Mesendoderm (in vitro differentiated cells): ENCODE measurements around the gene KIF21B.

Source experiments
- DNase-seq: peaks from one replicate; pipeline ENCODE4 v3.0.0; 2013
- H2AK5ac ChIP-seq: 2 replicates; pipeline ENCODE4 v1.6.1; 2013; ENCODE audit warnings: low read length, inconsistent platforms
- H2BK120ac ChIP-seq: 2 replicates; pipeline ENCODE4 v1.6.1; 2013; ENCODE audit warnings: low read depth, mild to moderate bottlenecking, low read length, moderate library complexity, mixed read lengths
- H2BK15ac ChIP-seq: replicated peaks from 2 replicates; pipeline ENCODE4 v1.6.1; 2013; ENCODE audit warnings: low read depth, mild to moderate bottlenecking, moderate library complexity
- H2BK5ac ChIP-seq: 2 replicates; pipeline ENCODE4 v1.6.1; 2013; ENCODE audit warnings: low read length, inconsistent platforms
- H3K18ac ChIP-seq: 2 replicates; pipeline ENCODE4 v1.6.1; 2013; ENCODE audit warnings: mild to moderate bottlenecking, low read length, mixed read lengths
- H3K23ac ChIP-seq: one replicate; pipeline ENCODE4 v1.6.1; 2013; ENCODE audit warnings: low read length
- H3K27ac ChIP-seq: 2 replicates; pipeline ENCODE4 v1.5.1; 2013; ENCODE audit warnings: low read depth, mild to moderate bottlenecking, inconsistent platforms, low read length, moderate library complexity
- H3K27me3 ChIP-seq: 2 replicates; pipeline ENCODE4 v1.6.1; 2013; ENCODE audit warnings: low read length, control low read depth, mild to moderate bottlenecking, inconsistent platforms; ENCODE audit not compliant: insufficient read depth, poor library complexity
- H3K36me3 ChIP-seq: 2 replicates; pipeline ENCODE4 v1.6.1; 2013; ENCODE audit warnings: low read length, inconsistent platforms; ENCODE audit not compliant: control insufficient read depth, insufficient read depth
- H3K4ac ChIP-seq: one replicate; pipeline ENCODE4 v1.6.1; 2013; ENCODE audit warnings: low read depth, mild to moderate bottlenecking, low read length, moderate library complexity
- H3K4me1 ChIP-seq: 2 replicates; pipeline ENCODE4 v1.6.1; 2013; ENCODE audit warnings: low read depth, low read length, inconsistent platforms; ENCODE audit not compliant: control insufficient read depth
- H3K4me2 ChIP-seq: 2 replicates; pipeline ENCODE4 v1.6.1; 2013; ENCODE audit warnings: low read length
- H3K4me3 ChIP-seq: 2 replicates; pipeline ENCODE4 v1.5.1; 2013; ENCODE audit warnings: mild to moderate bottlenecking, low read length
- H3K56ac ChIP-seq: one replicate; pipeline ENCODE4 v1.6.1; 2013; ENCODE audit warnings: low read length
- H3K79me1 ChIP-seq: 2 replicates; pipeline ENCODE4 v1.6.1; 2013; ENCODE audit warnings: low read length, inconsistent platforms
- H3K79me2 ChIP-seq: 2 replicates; pipeline ENCODE4 v1.6.1; 2013; ENCODE audit warnings: mild to moderate bottlenecking, low read length; ENCODE audit not compliant: control insufficient read depth, insufficient read depth
- H3K9ac ChIP-seq: 2 replicates; pipeline ENCODE4 v1.6.1; 2013; ENCODE audit warnings: low read length, inconsistent platforms
- H4K5ac ChIP-seq: one replicate; pipeline ENCODE4 v1.6.1; 2013; ENCODE audit warnings: low read length
- H4K8ac ChIP-seq: one replicate; pipeline ENCODE4 v1.6.1; 2013; ENCODE audit warnings: low read depth, mild to moderate bottlenecking, control low read depth, low read length, moderate library complexity
- WGBS: extraction: QIAGEN DNeasy Blood & Tissue Kit; methylation state at CpG from one replicate; pipeline ENCODE4 v1.1.7; 2013; ENCODE audit warnings: low lambda C conversion rate, missing lambda C conversion rate; ENCODE audit not compliant: insufficient coverage; ENCODE audit errors: extremely low coverage; 5-methylcytosine and 5-hydroxymethylcytosine counted together

The KIF21B gene

DNA sequence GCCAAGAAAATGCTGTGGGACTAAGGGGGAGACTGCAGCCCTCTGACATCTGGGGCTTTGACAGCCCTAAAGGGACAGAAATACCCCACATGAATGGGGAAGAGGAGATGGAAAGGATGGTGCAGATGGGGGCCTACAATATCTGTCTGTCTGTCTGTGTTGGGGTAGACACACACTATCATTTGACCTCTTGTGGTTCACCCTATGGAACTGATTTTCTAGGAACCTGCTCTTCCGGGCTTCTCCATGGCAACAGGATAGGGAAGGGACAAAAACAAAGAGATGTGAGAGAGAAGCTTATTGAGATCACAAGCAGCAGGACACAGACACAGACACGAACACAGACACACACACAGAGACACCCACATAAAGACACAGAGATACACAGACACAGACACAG lies 17.1 kb downstream of the KIF21B start:
- Histone ChIP-seq H3K9ac (no peak overlapping the region), H3K4me2 (no peak overlapping the region), H3K4me3 (no peak overlapping the region), H3K36me3 (no peaks in the 10 kb centered on the region), H2BK5ac (no peak overlapping the region), H2BK15ac (no peak overlapping the region), H3K79me1 (no peaks in the 10 kb centered on the region), H2BK120ac (no peak overlapping the region), H2AK5ac (no peak overlapping the region), H3K4ac (no peak overlapping the region), H3K18ac (no peak overlapping the region), H3K27me3 (no peaks in the 10 kb centered on the region), H3K27ac (no peak overlapping the region), H3K4me1 (no peaks in the 10 kb centered on the region), H3K23ac (no peak overlapping the region), H4K5ac (no peak overlapping the region), H3K79me2 (no peaks in the 10 kb centered on the region), H3K56ac (no peak overlapping the region), H4K8ac (no peak overlapping the region)
- peak; percentile 62 for DNase-seq
- no CpG with 5 or more reads among the region's 2 CpGs for whole genome bisulfite sequencing

DNA sequence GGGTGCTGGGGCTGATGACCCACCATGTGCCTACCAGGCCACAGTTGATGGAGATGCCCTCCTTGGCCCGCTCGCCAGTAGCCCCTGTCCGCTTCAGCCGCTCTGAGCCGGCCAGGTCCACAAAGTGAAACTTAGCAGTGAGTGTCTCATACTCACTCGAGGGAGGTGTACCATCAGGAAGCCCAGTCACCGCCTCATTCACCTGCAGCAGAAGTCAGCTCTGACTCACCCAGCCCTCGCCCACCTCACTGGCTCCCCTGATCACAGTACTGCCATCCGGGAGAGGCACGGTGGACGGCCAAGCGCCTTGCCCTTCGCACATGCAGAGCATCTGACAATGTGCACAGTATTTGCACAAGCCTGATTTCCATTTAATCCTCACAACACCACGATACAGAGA lies 18.8 kb downstream of the KIF21B start:
- no peak overlapping the region for H3K27ac ChIP-seq
- no peak overlapping the region for H3K56ac ChIP-seq
- H3K23ac ChIP-seq, result no peak overlapping the region
- H3K4me2 ChIP-seq, result no peak overlapping the region
- H3K79me2 ChIP-seq, result no peaks in the 10 kb centered on the region
- no peak overlapping the region for H2AK5ac ChIP-seq
- no peak overlapping the region for H2BK5ac ChIP-seq
- H2BK120ac ChIP-seq, result no peak overlapping the region
- no peak overlapping the region for H4K5ac ChIP-seq
- no peak overlapping the region for H3K4ac ChIP-seq
- no CpG with 5 or more reads among the region's 14 CpGs for WGBS
- H3K18ac ChIP-seq, result no peak overlapping the region
- no peaks in the 10 kb centered on the region for H3K4me1 ChIP-seq
- no peak overlapping the region for H4K8ac ChIP-seq
- no peak overlapping the region for H3K4me3 ChIP-seq
- H2BK15ac ChIP-seq, result no peak overlapping the region
- no peak for DNase-seq
- no peaks in the 10 kb centered on the region for H3K79me1 ChIP-seq
- no peaks in the 10 kb centered on the region for H3K36me3 ChIP-seq
- no peak overlapping the region for H3K9ac ChIP-seq
- H3K27me3 ChIP-seq, result no peaks in the 10 kb centered on the region

DNA sequence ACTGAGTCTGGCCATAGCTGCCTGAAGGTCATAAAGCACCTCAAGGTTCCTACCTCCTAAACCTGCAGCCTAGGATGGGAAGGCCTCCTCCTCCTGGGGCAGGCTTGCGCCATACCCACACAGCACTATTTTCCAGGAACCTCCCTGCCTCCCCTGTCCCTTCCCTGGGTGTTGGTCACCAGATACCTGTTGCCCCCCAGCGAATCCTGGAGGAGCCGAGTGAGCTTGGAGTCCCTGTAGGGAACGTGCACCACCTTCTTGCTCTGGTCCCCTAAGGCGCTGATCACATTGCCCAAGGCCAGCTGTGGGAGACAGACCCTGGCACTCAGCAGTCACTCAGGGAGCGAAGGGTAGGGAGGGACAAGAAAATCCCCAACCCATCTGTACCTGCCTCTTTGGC lies 19.4 kb downstream of the KIF21B start:
- Histone ChIP-seq H3K27ac (no peak overlapping the region), H3K4ac (no peak overlapping the region), H4K5ac (no peak overlapping the region), H3K36me3 (no peaks in the 10 kb centered on the region), H3K4me1 (no peaks in the 10 kb centered on the region), H3K27me3 (no peaks in the 10 kb centered on the region), H4K8ac (no peak overlapping the region), H3K79me2 (no peaks in the 10 kb centered on the region), H3K4me2 (no peak overlapping the region), H3K4me3 (no peak overlapping the region), H2BK15ac (no peak overlapping the region), H2AK5ac (no peak overlapping the region), H3K18ac (no peak overlapping the region), H2BK120ac (no peak overlapping the region), H3K9ac (no peak overlapping the region), H3K23ac (no peak overlapping the region), H3K56ac (no peak overlapping the region), H2BK5ac (no peak overlapping the region), H3K79me1 (no peaks in the 10 kb centered on the region)
- no CpG with 5 or more reads among the region's 6 CpGs for WGBS
- DNase-seq, result no peak

DNA sequence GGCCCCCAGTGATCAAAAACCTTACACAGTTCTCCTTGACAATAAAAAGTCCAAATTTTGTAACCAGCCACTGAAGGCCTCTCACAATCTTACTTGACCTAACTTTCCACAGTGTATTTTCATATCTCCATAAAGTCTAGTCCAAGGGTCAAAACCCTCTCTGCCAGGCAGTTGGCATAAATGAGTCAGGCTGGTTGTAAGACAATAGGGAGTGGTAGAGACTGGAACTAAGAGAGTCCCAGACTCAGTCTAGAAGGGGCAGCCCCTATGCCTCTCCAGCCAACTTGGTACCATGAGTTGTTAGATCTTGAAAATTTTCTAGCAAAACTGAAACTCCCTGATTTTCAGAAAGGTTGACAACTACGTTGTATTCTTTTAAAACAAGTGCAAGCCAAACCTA lies 21.0 kb downstream of the KIF21B start:
- Histone ChIP-seq H3K56ac (no peak overlapping the region), H3K4me2 (no peak overlapping the region), H3K9ac (no peak overlapping the region), H3K36me3 (no peaks in the 10 kb centered on the region), H3K79me1 (no peaks in the 10 kb centered on the region), H3K4me1 (no peaks in the 10 kb centered on the region), H2AK5ac (no peak overlapping the region), H3K4ac (no peak overlapping the region), H3K23ac (no peak overlapping the region), H2BK120ac (no peak overlapping the region), H3K18ac (no peak overlapping the region), H2BK5ac (no peak overlapping the region), H3K27me3 (no peaks in the 10 kb centered on the region), H4K8ac (no peak overlapping the region), H2BK15ac (no peak overlapping the region), H4K5ac (no peak overlapping the region), H3K79me2 (no peaks in the 10 kb centered on the region), H3K27ac (no peak overlapping the region), H3K4me3 (no peak overlapping the region)
- WGBS, result no CpG with 5 or more reads among the region's 1 CpG
- no peak for DNase-seq

- Histone ChIP-seq H2AK5ac (no peak overlapping the region), H3K23ac (no peak overlapping the region), H3K4me3 (no peak overlapping the region), H2BK15ac (no peak overlapping the region), H3K27ac (no peak overlapping the region), H3K56ac (no peak overlapping the region), H3K18ac (no peak overlapping the region), H4K5ac (no peak overlapping the region), H2BK120ac (no peak overlapping the region), H3K4me1 (no peaks in the 10 kb centered on the region), H3K79me2 (no peaks in the 10 kb centered on the region), H3K79me1 (no peaks in the 10 kb centered on the region), H3K9ac (no peak overlapping the region), H4K8ac (no peak overlapping the region), H3K27me3 (no peaks in the 10 kb centered on the region), H2BK5ac (no peak overlapping the region), H3K36me3 (no peaks in the 10 kb centered on the region), H3K4me2 (no peak overlapping the region), H3K4ac (no peak overlapping the region)
- DNase-seq, result no peak
- no CpG with 5 or more reads among the region's 11 CpGs for WGBS
Observed at GRCh38 chr1:201001962-201002361, 21.6 kb downstream of the KIF21B start.

- H3K23ac ChIP-seq, result no peak overlapping the region
- H3K56ac ChIP-seq, result no peak overlapping the region
- H3K18ac ChIP-seq, result no peak overlapping the region
- no CpG with 5 or more reads among the region's 25 CpGs for WGBS
- H3K9ac ChIP-seq, result no peak overlapping the region
- no peak overlapping the region for H3K4me3 ChIP-seq
- no peak overlapping the region for H2BK15ac ChIP-seq
- H4K8ac ChIP-seq, result no peak overlapping the region
- H3K4me2 ChIP-seq, result no peak overlapping the region
- H4K5ac ChIP-seq, result no peak overlapping the region
- H2BK120ac ChIP-seq, result no peak overlapping the region
- H2BK5ac ChIP-seq, result no peak overlapping the region
- no peaks in the 10 kb centered on the region for H3K36me3 ChIP-seq
- no peaks in the 10 kb centered on the region for H3K27me3 ChIP-seq
- H2AK5ac ChIP-seq, result no peak overlapping the region
- no peaks in the 10 kb centered on the region for H3K79me2 ChIP-seq
- no peaks in the 10 kb centered on the region for H3K79me1 ChIP-seq
- no peak for DNase-seq
- H3K4ac ChIP-seq, result no peak overlapping the region
- no peak overlapping the region for H3K27ac ChIP-seq
- H3K4me1 ChIP-seq, result no peaks in the 10 kb centered on the region
Observed at GRCh38 chr1:201000391-201000790, 23.1 kb downstream of the KIF21B start.
